ENCODE data around the gene AAGAB. TPM values are rescaled to one million over a fixed set of nuclear protein-coding genes. Genes with fewer than 3 reads are reported as not detected.

Gene AAGAB
- total RNA-seq, 1 donor, result 26.6 TPM

GRCh38 chr15:67240235-67241131 is 14.0 kb downstream of the AAGAB start:
- Histone ChIP-seq H3K4me3 (ENCODE audit: low read length) (no peak overlapping the region), H3K27me3 (ENCODE audit: insufficient read depth, low read length) (no peaks in the 10 kb centered on the region), H3K4me1 (ENCODE audit: insufficient read depth, low read length) (peaks cover 29% of the 10 kb centered on the region), H3K9me3 (ENCODE audit: low read depth, low read length) (no peaks in the 10 kb centered on the region)

DNA sequence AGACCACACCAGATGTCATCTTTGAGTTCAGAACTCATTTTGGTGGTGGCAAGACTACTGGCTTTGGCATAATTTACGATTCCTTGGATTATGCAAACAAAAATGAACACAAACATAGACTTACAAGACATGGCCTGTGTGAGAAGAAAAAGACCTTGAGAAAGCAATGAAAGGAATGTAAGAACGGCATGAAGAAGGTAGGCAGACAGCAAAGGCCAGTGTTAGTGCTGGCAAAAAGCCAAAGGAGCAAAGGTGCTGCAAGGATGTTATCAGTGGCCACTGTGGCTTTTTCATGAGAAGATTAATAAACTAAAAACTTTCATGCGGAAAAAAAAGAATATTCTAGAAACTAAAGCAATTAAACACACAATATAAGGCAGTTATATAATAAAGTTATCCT is 21.9 kb downstream of the AAGAB start:
- Histone ChIP-seq H3K27me3 (ENCODE audit: insufficient read depth, low read length) (no peaks in the 10 kb centered on the region), H3K4me1 (ENCODE audit: insufficient read depth, low read length) (no peaks in the 10 kb centered on the region), H3K4me3 (ENCODE audit: low read length) (no peak overlapping the region), H3K9me3 (ENCODE audit: low read depth, low read length) (no peaks in the 10 kb centered on the region)

GRCh38 chr15:67230504-67230903 is 24.0 kb downstream of the AAGAB start:
- Histone ChIP-seq H3K4me1 (ENCODE audit: insufficient read depth, low read length) (no peaks in the 10 kb centered on the region), H3K4me3 (ENCODE audit: low read length) (no peak overlapping the region), H3K9me3 (ENCODE audit: low read depth, low read length) (no peaks in the 10 kb centered on the region), H3K27me3 (ENCODE audit: insufficient read depth, low read length) (no peaks in the 10 kb centered on the region)

- Histone ChIP-seq H3K4me3 (ENCODE audit: low read length) (no peak overlapping the region), H3K27me3 (ENCODE audit: insufficient read depth, low read length) (no peaks in the 10 kb centered on the region), H3K9me3 (ENCODE audit: low read depth, low read length) (no peaks in the 10 kb centered on the region), H3K4me1 (ENCODE audit: insufficient read depth, low read length) (no peaks in the 10 kb centered on the region)
Observed at GRCh38 chr15:67228286-67228685, 26.2 kb downstream of the AAGAB start.

- Histone ChIP-seq H3K27me3 (ENCODE audit: insufficient read depth, low read length) (no peaks in the 10 kb centered on the region), H3K4me3 (ENCODE audit: low read length) (no peak overlapping the region), H3K9me3 (ENCODE audit: low read depth, low read length) (no peaks in the 10 kb centered on the region), H3K4me1 (ENCODE audit: insufficient read depth, low read length) (no peaks in the 10 kb centered on the region)
Observed at GRCh38 chr15:67227846-67228245, 26.6 kb downstream of the AAGAB start.

GRCh38 chr15:67227431-67227830 is 27.0 kb downstream of the AAGAB start:
- no peaks in the 10 kb centered on the region for H3K27me3 ChIP-seq (ENCODE audit: insufficient read depth, low read length)
- H3K9me3 ChIP-seq (ENCODE audit: low read depth, low read length), result no peaks in the 10 kb centered on the region
- H3K4me1 ChIP-seq (ENCODE audit: insufficient read depth, low read length), result peaks cover 1% of the 10 kb centered on the region
- no peak overlapping the region for H3K4me3 ChIP-seq (ENCODE audit: low read length)

DNA sequence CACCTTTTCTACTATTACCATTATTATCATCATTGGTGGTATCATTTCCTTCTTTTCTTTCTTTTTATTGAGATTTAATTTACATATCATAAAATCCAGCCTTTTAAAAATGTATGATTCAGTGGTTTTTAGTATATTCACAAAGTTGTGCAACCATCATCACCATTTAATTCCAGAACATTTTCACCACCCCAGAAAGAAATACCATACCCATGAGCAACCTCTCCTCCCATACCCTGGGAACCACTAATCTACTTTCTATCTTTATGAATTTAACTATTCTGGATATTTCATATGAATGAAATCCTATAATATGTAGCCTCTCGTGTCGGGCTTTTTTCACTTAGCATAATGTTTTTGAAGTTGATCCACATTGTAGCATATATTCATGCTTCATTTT is 29.1 kb downstream of the AAGAB start:
- Histone ChIP-seq H3K4me3 (ENCODE audit: low read length) (no peak overlapping the region), H3K4me1 (ENCODE audit: insufficient read depth, low read length) (peaks cover 3% of the 10 kb centered on the region), H3K27me3 (ENCODE audit: insufficient read depth, low read length) (no peaks in the 10 kb centered on the region), H3K9me3 (ENCODE audit: low read depth, low read length) (no peaks in the 10 kb centered on the region)

- H3K4me1 ChIP-seq (ENCODE audit: insufficient read depth, low read length), result peaks cover 3% of the 10 kb centered on the region
- H3K27me3 ChIP-seq (ENCODE audit: insufficient read depth, low read length), result no peaks in the 10 kb centered on the region
- H3K4me3 ChIP-seq (ENCODE audit: low read length), result no peak overlapping the region
- no peaks in the 10 kb centered on the region for H3K9me3 ChIP-seq (ENCODE audit: low read depth, low read length)
Observed at GRCh38 chr15:67224889-67225288, 29.6 kb downstream of the AAGAB start.

DNA sequence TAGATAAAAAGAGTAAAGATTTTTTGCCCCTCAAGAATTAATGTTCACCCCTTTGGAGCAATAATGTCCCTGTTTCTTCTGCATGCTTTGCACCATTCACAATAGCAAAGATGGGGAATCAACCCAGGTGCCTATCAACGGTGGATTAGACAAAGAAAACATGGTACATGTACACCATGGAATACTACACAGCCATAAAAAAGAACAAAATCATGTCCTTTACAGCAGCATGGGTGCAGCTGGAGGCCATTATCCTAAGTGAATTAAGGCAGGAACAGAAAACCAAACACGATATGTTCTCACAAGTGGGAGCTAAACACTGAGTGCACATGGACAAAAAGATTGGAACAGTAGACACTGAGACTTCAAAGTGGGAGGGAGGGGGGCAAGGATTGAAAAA is 35.2 kb downstream of the AAGAB start:
- Histone ChIP-seq H3K9me3 (ENCODE audit: low read depth, low read length) (no peaks in the 10 kb centered on the region), H3K27me3 (ENCODE audit: insufficient read depth, low read length) (no peaks in the 10 kb centered on the region), H3K4me3 (ENCODE audit: low read length) (no peak overlapping the region), H3K4me1 (ENCODE audit: insufficient read depth, low read length) (peaks cover 3% of the 10 kb centered on the region)

DNA sequence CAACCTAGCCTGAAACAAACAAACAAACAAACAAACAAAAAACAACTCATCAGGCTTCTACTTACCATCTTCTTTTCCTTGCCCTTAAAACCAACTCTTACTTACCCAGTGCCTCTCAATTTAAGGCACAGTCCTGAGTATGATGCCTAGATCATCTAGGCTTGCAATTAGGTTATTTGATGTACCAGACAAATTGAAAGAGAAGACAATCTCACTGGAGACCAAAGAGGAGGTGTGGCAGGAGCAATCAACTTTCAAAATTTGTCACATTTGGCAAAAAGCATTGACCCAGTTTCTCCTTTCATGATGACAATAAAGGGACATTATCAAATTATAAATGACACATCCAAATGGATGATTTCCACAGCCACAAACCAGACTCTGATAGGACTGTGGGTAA is 36.0 kb downstream of the AAGAB start:
- Histone ChIP-seq H3K27me3 (ENCODE audit: insufficient read depth, low read length) (no peaks in the 10 kb centered on the region), H3K4me3 (ENCODE audit: low read length) (no peak overlapping the region), H3K9me3 (ENCODE audit: low read depth, low read length) (no peaks in the 10 kb centered on the region), H3K4me1 (ENCODE audit: insufficient read depth, low read length) (peaks cover 3% of the 10 kb centered on the region)

- H3K4me3 ChIP-seq (ENCODE audit: low read length), result no peak overlapping the region
- H3K27me3 ChIP-seq (ENCODE audit: insufficient read depth, low read length), result no peaks in the 10 kb centered on the region
- H3K9me3 ChIP-seq (ENCODE audit: low read depth, low read length), result no peaks in the 10 kb centered on the region
- no peaks in the 10 kb centered on the region for H3K4me1 ChIP-seq (ENCODE audit: insufficient read depth, low read length)
Observed at GRCh38 chr15:67216859-67217258, 37.6 kb downstream of the AAGAB start.

DNA sequence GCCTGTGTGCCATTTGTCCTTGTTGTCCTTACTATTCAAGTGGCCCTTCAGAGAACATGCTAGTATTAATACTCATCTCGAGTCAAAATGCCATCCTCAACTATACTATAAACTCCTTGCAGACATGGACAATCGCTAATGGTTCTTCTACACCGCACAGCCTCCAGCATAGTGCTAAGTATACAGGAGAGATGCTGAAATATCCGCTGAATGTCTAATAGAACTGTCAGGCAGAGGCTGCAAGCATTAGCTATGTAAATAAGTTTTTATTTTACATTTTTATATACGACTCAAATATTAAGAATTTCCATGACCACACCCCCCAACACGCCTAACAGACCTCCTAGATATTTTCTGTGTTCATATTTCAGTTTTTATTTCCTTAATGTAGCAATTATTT is 39.4 kb downstream of the AAGAB start:
- H3K4me3 ChIP-seq (ENCODE audit: low read length), result no peak overlapping the region
- no peaks in the 10 kb centered on the region for H3K4me1 ChIP-seq (ENCODE audit: insufficient read depth, low read length)
- no peaks in the 10 kb centered on the region for H3K27me3 ChIP-seq (ENCODE audit: insufficient read depth, low read length)
- no peaks in the 10 kb centered on the region for H3K9me3 ChIP-seq (ENCODE audit: low read depth, low read length)

DNA sequence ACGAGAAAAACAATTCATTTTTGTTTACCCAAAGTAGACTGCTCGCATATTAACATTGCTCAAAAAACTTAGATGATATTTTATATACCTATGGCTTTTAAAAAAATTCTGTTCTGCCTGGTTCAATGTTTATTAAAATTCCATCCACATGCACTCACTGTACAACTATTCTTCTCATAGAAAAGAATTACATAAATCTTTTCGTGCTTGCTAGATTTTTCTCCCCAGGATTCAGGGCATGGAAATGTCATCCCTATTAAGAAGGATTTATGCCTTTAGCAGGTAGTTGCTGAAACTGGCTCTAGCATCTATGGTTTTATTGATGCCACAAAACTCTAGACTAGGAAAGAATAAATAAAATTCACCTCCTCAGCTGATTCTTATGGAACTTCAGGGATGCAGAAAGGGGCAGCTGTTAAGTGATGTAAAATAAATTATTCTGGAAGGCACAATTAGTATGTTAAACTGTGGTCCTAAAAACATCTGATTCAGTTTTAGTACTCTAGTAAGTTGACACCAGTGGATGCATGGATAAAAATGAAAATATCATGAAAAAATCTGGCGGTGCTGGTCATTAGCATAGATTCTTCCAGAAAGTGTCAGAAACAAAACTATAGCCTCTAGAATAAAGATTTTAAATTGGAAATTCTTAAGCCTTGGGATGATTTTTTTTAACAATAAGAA is 41.6 kb downstream of the AAGAB start:
- H3K27me3 ChIP-seq (ENCODE audit: insufficient read depth, low read length), result no peaks in the 10 kb centered on the region
- no peaks in the 10 kb centered on the region for H3K9me3 ChIP-seq (ENCODE audit: low read depth, low read length)
- H3K4me1 ChIP-seq (ENCODE audit: insufficient read depth, low read length), result no peaks in the 10 kb centered on the region
- H3K4me3 ChIP-seq (ENCODE audit: low read length), result no peak overlapping the region

DNA sequence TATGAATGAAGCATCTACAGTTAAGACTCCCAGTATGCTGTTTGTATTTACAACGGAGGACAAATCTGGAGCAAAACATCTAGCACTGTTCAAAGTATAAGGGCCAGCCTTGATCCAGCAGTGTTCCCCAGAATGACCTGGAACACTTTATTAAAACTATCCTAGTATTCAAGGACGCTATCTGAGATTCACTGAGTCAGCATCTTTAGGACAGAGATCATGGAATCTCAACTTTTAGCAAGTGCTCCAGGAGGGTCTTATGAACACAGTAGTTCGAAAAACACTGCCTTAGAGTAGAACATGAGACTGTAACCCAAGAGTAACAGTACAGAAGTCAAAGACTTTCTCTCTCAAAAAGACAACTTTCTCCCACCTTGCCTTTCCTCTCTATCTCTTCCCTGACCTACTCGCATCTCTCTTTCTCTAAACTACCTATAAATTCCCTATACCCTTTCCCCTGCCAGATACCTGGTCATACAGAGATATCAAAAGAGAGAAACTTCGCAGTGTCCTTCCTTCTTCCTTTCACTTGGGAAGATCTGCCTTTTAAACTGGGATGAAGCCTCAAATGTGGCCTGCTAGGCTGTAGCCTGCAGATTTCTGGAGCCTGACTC is 43.8 kb downstream of the AAGAB start:
- Histone ChIP-seq H3K4me3 (ENCODE audit: low read length) (no peak overlapping the region), H3K27me3 (ENCODE audit: insufficient read depth, low read length) (no peaks in the 10 kb centered on the region), H3K4me1 (ENCODE audit: insufficient read depth, low read length) (no peaks in the 10 kb centered on the region), H3K9me3 (ENCODE audit: low read depth, low read length) (no peaks in the 10 kb centered on the region)

DNA sequence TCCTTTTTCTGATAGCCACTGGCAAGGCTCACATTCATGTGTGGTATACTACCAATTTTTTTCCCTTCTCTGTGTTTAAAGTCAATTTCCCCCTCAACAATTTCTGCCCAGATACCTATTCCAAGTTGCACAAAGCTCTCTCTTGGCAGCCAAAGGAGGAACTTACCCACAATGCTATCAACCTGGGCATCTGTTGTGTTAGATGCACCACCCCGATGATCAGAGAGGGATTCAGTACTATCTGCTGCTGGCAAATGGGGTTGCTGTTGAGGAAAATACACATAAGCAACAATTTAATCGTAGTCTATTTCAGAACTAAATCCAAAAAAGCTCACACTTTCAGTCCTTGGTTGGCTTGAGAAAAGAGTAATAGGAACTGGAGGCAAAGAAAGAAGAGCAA is 46.1 kb downstream of the AAGAB start:
- no peaks in the 10 kb centered on the region for H3K9me3 ChIP-seq (ENCODE audit: low read depth, low read length)
- H3K4me1 ChIP-seq (ENCODE audit: insufficient read depth, low read length), result no peaks in the 10 kb centered on the region
- H3K27me3 ChIP-seq (ENCODE audit: insufficient read depth, low read length), result no peaks in the 10 kb centered on the region

More for the DNA sequence above, 46.1 kb downstream of the AAGAB start:
- H3K4me3 ChIP-seq (ENCODE audit: low read length), result no peak overlapping the region
